Right lobe of liver (tissue), 4 donors: ENCODE data around the gene CFAP46.

Experiments used
- CTCF ChIP-seq, 4 donors: fragments of 200-600 bp in 3 of 4; fragments of 450-650 bp in 1 of 4; IDR thresholded peaks; one replicate each; pipeline versions ENCODE4 v1.5.1 to v1.8.0; 2016 to 2022; ENCODE audit warnings: antibody characterized with exemption in 4 of 4, mild to moderate bottlenecking in 2 of 4
- POLR2A ChIP-seq: fragments of 450-650 bp; IDR thresholded peaks from one replicate; pipeline ENCODE4 v1.6.1; 2017; ENCODE audit warnings: antibody characterized with exemption, mild to moderate bottlenecking
- donor health status: DM: no; HTN: no; CAD: no.
- donor health status: DM: no; HTN: no; CAD: no.
- donor health status: DM: no; HTN: yes; CAD: no.

- TF ChIP-seq CTCF (IDR thresholded peaks at IDR 0.05) (no peak), POLR2A (no peak)
These were observed 136.8 kb downstream of the CFAP46 start for GRCh38 chr10:132805599-132805998.
